Measurements from ENCODE around the gene INF2.
A peak's percentile ranks its signal among the peaks of the same experiment; 100 is the strongest.

The INF2 gene

DNA sequence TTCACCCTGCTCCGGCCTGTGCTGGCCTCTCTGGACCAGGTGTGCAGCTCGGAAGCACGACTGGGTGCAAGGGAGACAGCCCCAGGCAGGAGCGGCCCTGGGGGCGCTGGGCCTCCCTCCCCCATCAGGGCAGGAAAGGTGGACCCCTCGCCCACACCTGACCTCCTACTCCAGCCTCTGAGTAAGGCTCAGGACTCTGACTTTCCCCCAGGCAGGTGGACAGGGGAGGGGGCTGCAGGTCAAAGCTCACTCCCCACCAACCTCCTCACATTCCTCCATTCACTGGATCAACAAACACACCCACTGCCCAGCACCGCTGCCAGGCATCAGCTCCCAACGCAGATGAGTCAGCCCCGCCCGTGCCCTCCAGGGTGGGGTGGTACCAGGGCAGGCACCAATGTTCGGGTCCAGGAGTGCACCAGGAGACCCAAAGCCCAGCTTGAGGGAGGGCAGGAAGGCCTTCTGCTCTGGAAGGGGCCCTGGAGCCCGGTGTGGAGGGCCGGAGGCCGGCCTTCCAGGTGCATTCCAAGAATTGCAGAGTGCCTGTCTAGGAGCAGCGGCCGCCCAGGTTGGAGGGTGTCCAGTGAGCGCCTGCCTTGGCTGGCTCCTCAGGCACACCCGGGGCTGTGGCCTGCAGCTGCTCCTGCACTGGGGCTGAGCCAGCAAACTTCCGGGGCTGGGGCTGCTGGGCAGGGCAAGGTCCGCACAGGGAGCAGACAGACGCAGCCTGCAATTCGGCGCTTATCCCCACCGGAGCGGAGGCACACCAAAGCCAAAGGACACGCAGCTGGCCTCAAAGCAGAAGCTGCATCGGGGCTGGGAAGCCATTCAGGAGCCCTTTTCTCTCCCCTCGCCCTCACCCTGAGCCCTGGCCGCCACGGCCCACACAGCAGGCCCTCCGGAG is 1.6 kb upstream of the INF2 start:
- Histone ChIP-seq H3K79me1 (ENCODE audit: low read depth, low read length) (peaks cover 23% of the 10 kb centered on the region), H3K4me1 (ENCODE audit: control insufficient read depth in 2 of 2, insufficient read depth in 1 of 2, low read depth in 1 of 2, low read length in 2 of 2) (peaks cover 31 to 36% of the 10 kb centered on the region in 2 donors), H3K14ac (ENCODE audit: low read length) (peak overlapping the region; percentile 84), H4K8ac (ENCODE audit: low read depth, low read length) (peak overlapping the region; percentile 72), H2AFZ (ENCODE audit: low read length) (peak overlapping the region; percentile 64), H3K9ac (ENCODE audit: low read depth, low read length, poor library complexity) (no peak overlapping the region), H3K4me2 (ENCODE audit: insufficient read depth, low read length, poor library complexity, severe bottlenecking) (no peak overlapping the region), H3K23ac (ENCODE audit: low read depth, low read length, poor library complexity) (peak overlapping the region; percentile 71), H2BK5ac (ENCODE audit: low read length) (peak overlapping the region; percentile 95), H3K18ac (ENCODE audit: low read length) (peak overlapping the region; percentile 94), H2BK15ac (ENCODE audit: low read length) (peak overlapping the region; percentile 98), H3K27ac (replicated peaks; ENCODE audit: low read length) (peak overlapping the region; percentile 64), H3K27me3 (ENCODE audit: control insufficient read depth in 3 of 3, insufficient read depth in 3 of 3, low read depth in 1 of 3, low read length in 3 of 3) (peaks cover 0 to 3% (median 0%) of the 10 kb centered on the region in 3 experiments), H3K4me3 (ENCODE audit: low read length in 2 of 2) (no peak overlapping the region), H3K4ac (ENCODE audit: low read length) (peak overlapping the region; percentile 30), H3K36me3 (replicated peaks in 1 of 2; ENCODE audit: control insufficient read depth in 2 of 2, insufficient read depth in 2 of 2, low read length in 2 of 2) (no peaks in the 10 kb centered on the region), H2BK120ac (ENCODE audit: low read depth, low read length) (peak overlapping the region; percentile 93), H3K9me3 (replicated peaks in 1 of 2; ENCODE audit: control insufficient read depth in 2 of 2, insufficient read depth in 1 of 2, low read depth in 1 of 2, low read length in 2 of 2) (peaks cover 2 to 8% of the 10 kb centered on the region in 2 donors), H2AK5ac (ENCODE audit: low read depth, low read length) (peak overlapping the region; percentile 100), H2BK12ac (ENCODE audit: low read length) (peak overlapping the region; percentile 96), H4K91ac (ENCODE audit: low read depth, low read length, poor library complexity) (no peak overlapping the region)
- WGBS, 2 donors (ENCODE audit: extremely low coverage in 2 of 2, insufficient read length in 2 of 2, insufficient replicate concordance in 1 of 2), result no CpG with 5 or more reads among the region's 31 CpGs
- no peak for DNase-seq (ENCODE audit: low spot score)

DNA sequence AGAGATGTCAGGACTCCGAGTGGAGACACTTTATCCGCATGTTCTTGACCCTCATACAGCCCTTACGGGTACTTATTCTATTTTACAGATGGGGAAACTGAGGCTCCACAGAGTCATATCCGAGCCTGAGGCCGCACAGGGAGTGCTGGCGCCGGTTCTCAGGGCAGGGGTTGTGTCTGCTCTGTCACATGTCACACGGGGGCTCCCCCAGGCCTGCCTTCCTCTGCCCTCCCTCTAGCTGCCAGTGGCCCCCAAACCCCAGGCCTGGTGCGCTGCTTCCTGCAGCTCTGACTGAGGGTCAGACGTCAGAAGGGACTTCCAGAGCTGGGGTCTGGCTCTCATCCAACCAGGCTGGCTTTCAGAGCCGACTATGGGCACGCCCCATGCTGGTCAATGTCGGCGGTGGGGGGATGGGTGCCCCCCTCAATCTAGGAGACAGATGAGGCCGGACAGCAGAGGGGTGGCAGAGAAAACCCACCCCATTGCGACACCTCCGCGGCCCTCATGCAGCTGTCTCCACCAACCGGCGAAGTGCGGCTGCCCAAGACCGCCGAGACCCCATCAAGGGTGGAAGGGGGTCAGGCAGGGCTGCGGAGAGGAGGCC is 811 bp upstream of the INF2 start:
- Histone ChIP-seq H3K14ac (ENCODE audit: low read length) (peak overlapping the region; percentile 76), H4K91ac (ENCODE audit: low read depth, low read length, poor library complexity) (no peak overlapping the region), H4K8ac (ENCODE audit: low read depth, low read length) (no peak overlapping the region), H3K23ac (ENCODE audit: low read depth, low read length, poor library complexity) (peak overlapping the region; percentile 80), H3K9me3 (replicated peaks in 1 of 2; ENCODE audit: control insufficient read depth in 2 of 2, insufficient read depth in 1 of 2, low read depth in 1 of 2, low read length in 2 of 2) (peaks cover 2 to 8% of the 10 kb centered on the region in 2 donors), H3K4ac (ENCODE audit: low read length) (no peak overlapping the region), H3K4me2 (ENCODE audit: insufficient read depth, low read length, poor library complexity, severe bottlenecking) (peak overlapping the region; percentile 54), H2BK120ac (ENCODE audit: low read depth, low read length) (peak overlapping the region; percentile 96), H3K27me3 (ENCODE audit: control insufficient read depth in 3 of 3, insufficient read depth in 3 of 3, low read depth in 1 of 3, low read length in 3 of 3) (peaks cover 0 to 3% (median 0%) of the 10 kb centered on the region in 3 experiments), H2AK5ac (ENCODE audit: low read depth, low read length) (peak overlapping the region; percentile 100), H3K79me1 (ENCODE audit: low read depth, low read length) (peaks cover 29% of the 10 kb centered on the region), H2AFZ (ENCODE audit: low read length) (peak overlapping the region; percentile 91), H3K4me3 (ENCODE audit: low read length in 2 of 2) (peak overlapping the region; percentile 70 to 87), H3K36me3 (replicated peaks in 1 of 2; ENCODE audit: control insufficient read depth in 2 of 2, insufficient read depth in 2 of 2, low read length in 2 of 2) (no peaks in the 10 kb centered on the region), H3K9ac (ENCODE audit: low read depth, low read length, poor library complexity) (peak overlapping the region; percentile 81), H3K18ac (ENCODE audit: low read length) (peak overlapping the region; percentile 94), H3K27ac (replicated peaks; ENCODE audit: low read length) (peak overlapping the region; percentile 64), H2BK12ac (ENCODE audit: low read length) (peak overlapping the region; percentile 16), H3K4me1 (ENCODE audit: control insufficient read depth in 2 of 2, insufficient read depth in 1 of 2, low read depth in 1 of 2, low read length in 2 of 2) (peaks cover 26 to 32% of the 10 kb centered on the region in 2 donors), H2BK5ac (ENCODE audit: low read length) (peak overlapping the region; percentile 95), H2BK15ac (ENCODE audit: low read length) (peak overlapping the region; percentile 98)
- no peak for DNase-seq (ENCODE audit: low spot score)
- no CpG with 5 or more reads among the region's 24 CpGs for WGBS, 2 donors (ENCODE audit: extremely low coverage in 2 of 2, insufficient read length in 2 of 2, insufficient replicate concordance in 1 of 2)

DNA sequence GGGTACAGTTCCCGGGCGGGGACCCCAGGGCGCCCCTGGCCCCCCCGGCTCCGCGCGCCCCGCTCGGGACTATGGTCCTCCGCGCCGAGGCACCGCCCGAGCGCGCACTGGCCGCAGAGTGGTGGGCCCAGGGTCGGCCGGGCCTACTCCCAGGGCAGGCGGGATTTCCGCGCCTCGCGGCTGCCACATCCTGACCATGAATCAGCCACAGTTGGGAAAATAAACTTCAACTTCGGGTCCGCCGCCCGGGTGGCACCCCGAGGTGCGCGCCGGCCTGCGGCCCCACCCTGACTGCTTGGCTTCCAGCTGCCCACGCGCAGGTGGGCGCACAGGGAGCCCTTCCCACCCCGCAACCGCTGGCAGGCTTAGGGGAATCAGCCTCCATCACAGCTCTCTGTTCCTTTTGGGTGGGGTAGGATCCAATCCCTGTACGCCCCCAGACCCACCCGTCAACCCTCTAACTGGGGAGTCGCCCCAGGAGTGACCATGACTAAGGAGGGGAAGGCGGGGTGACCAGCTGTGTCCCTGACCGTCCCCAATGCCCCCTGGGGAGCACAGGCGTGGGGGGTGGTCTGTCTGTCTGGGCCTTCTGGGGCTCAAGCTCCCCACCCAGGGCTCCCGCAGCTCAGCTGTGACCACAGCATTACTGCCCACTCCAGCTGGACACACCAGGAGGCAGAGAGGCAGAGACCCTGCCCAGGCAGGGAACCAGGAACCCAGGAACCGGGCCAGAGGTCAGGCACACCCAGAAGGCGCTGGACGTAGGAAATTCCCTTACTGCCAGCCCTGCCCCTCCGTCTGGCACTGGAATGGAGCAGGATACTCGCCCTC is 678 bp downstream of the INF2 start:
- peak overlapping the region; percentile 84 for H2BK12ac ChIP-seq (ENCODE audit: low read length)
- H3K14ac ChIP-seq (ENCODE audit: low read length), result peak overlapping the region; percentile 89
- peak overlapping the region; percentile 76 for H3K4ac ChIP-seq (ENCODE audit: low read length)
- H2BK120ac ChIP-seq (ENCODE audit: low read depth, low read length), result no peak overlapping the region
- H3K4me2 ChIP-seq (ENCODE audit: insufficient read depth, low read length, poor library complexity, severe bottlenecking), result peak overlapping the region; percentile 91
- peak overlapping the region; percentile 98 for H3K18ac ChIP-seq (ENCODE audit: low read length)
- H2AK5ac ChIP-seq (ENCODE audit: low read depth, low read length), result peak overlapping the region; percentile 100
- H3K27me3 ChIP-seq (ENCODE audit: control insufficient read depth in 3 of 3, insufficient read depth in 3 of 3, low read depth in 1 of 3, low read length in 3 of 3), result peaks cover 0 to 3% (median 0%) of the 10 kb centered on the region in 3 experiments
- peak overlapping the region; percentile 87 to 96 for H3K4me3 ChIP-seq (ENCODE audit: low read length in 2 of 2)
- H3K23ac ChIP-seq (ENCODE audit: low read depth, low read length, poor library complexity), result peak overlapping the region; percentile 93
- H3K79me1 ChIP-seq (ENCODE audit: low read depth, low read length), result peaks cover 43% of the 10 kb centered on the region
- H2AFZ ChIP-seq (ENCODE audit: low read length), result peak overlapping the region; percentile 81
- peak overlapping the region; percentile 98 for H2BK15ac ChIP-seq (ENCODE audit: low read length)
- peak overlapping the region; percentile 75 for H2BK5ac ChIP-seq (ENCODE audit: low read length)
- no peak for DNase-seq (ENCODE audit: low spot score)
- H3K36me3 ChIP-seq (replicated peaks in 1 of 2; ENCODE audit: control insufficient read depth in 2 of 2, insufficient read depth in 2 of 2, low read length in 2 of 2), result no peaks in the 10 kb centered on the region
- peaks cover 35 to 43% of the 10 kb centered on the region in 2 donors for H3K4me1 ChIP-seq (ENCODE audit: control insufficient read depth in 2 of 2, insufficient read depth in 1 of 2, low read depth in 1 of 2, low read length in 2 of 2)
- peak overlapping the region; percentile 98 for H3K9ac ChIP-seq (ENCODE audit: low read depth, low read length, poor library complexity)
- H4K91ac ChIP-seq (ENCODE audit: low read depth, low read length, poor library complexity), result no peak overlapping the region
- no peaks in the 10 kb centered on the region for H3K9me3 ChIP-seq (replicated peaks in 1 of 2; ENCODE audit: control insufficient read depth in 2 of 2, insufficient read depth in 1 of 2, low read depth in 1 of 2, low read length in 2 of 2)
- H4K8ac ChIP-seq (ENCODE audit: low read depth, low read length), result no peak overlapping the region
- no CpG with 5 or more reads among the region's 50 CpGs for WGBS, 2 donors (ENCODE audit: extremely low coverage in 2 of 2, insufficient read length in 2 of 2, insufficient replicate concordance in 1 of 2)
- H3K27ac ChIP-seq (replicated peaks; ENCODE audit: low read length), result no peak overlapping the region
